ENCODE results near the gene LINC00632.
"Not testable (repeated sequence)": the region's sequence is repeated elsewhere in the genome, so short reads cannot be mapped to it uniquely, and the experiment has no call there.

GRCh38 chrX:140691596-140691995, 18.0 kb upstream of the LINC00632 start:
- not testable (repeated sequence) for TF ChIP-seq CTCF (conservative IDR thresholded peaks at IDR 0.05 in 1 of 2, IDR thresholded peaks at IDR 0.05 in 1 of 2; ENCODE audit: extremely low read depth in 1 of 2, insufficient read depth in 1 of 2, low read depth in 1 of 2, low read length in 2 of 2); EZH2 (IDR thresholded peaks at IDR 0.05; ENCODE audit: borderline replicate concordance, low read length)
